Testis (tissue), 3 donors: ENCODE results near the gene RELL2. TPM values are rescaled to one million over a fixed set of nuclear protein-coding genes. Genes with fewer than 3 reads are reported as not detected.
A peak's percentile ranks its signal among the peaks of the same experiment; 100 is the strongest.
"Not testable (repeated sequence)": the region's sequence is repeated elsewhere in the genome, so short reads cannot be mapped to it uniquely, and the experiment has no call there.

ENCODE experiments used
- DNase-seq: peaks from one replicate; pipeline ENCODE4 v3.0.0-alpha.2; 2019
- H3K27ac ChIP-seq, 2 donors: fragments of 200-600 bp; sonication (generic); one replicate each; pipeline ENCODE4 v1.5.1; 2019
- H3K27me3 ChIP-seq: fragments of 200-600 bp; sonication (generic); one replicate; pipeline ENCODE4 v1.5.1; 2019
- H3K36me3 ChIP-seq: fragments of 200-600 bp; sonication (generic); one replicate; pipeline ENCODE4 v1.5.1; 2017; ENCODE audit warnings: low read depth; ENCODE audit errors: missing control alignments
- H3K4me1 ChIP-seq: fragments of 200-600 bp; sonication (generic); one replicate; pipeline ENCODE4 v1.5.1; 2019
- H3K4me3 ChIP-seq, 2 donors: fragments of 200-600 bp; sonication (generic); one replicate each; pipeline ENCODE4 v1.5.1; 2017 to 2019
- H3K9me3 ChIP-seq: fragments of 200-600 bp; sonication (generic); one replicate; pipeline ENCODE4 v1.5.1; 2017
- POLR2A ChIP-seq: fragments of 450-650 bp; IDR thresholded peaks from one replicate; pipeline ENCODE4 v1.6.1; 2017; ENCODE audit warnings: antibody characterized with exemption, mild to moderate bottlenecking, moderate library complexity
- WGBS, 2 donors: methylation state at CpG; one replicate each; pipeline ENCODE4 v1.1.5; 2018; 5-methylcytosine and 5-hydroxymethylcytosine counted together
- intact Hi-C: fragments of 100-400 bp; cut with DNase I; formaldehyde crosslinking; loops from one replicate; pipeline ENCODE4 v1.15.1; 2023; ENCODE audit warnings: low total_unique reads
- polyA plus RNA-seq: library from polyadenylated mRNA; stranded (reverse); fragments of 350-450 nt; fragmentation: Illumina TruSeq; extraction: RNeasy Lipid Tissue Mini Kit (QIAGEN cat#74804); gene quantifications from one replicate; pipeline ENCODE4 v1.2.3, GENCODE V29; 2014; ENCODE audit warnings: low read depth, low replicate concordance; ENCODE audit not compliant: insufficient read depth
- total RNA-seq, 2 donors: library from RNA; depleted of rRNA; stranded (reverse); fragments of >200 nt; gene quantifications; one replicate each; pipeline ENCODE4 v1.2.3, GENCODE V29; 2016
- TF ChIP-seq, protein P1 (sequence below), 3 experiments: fragments of 450-650 bp in 2 of 3; fragments of 200-600 bp in 1 of 3; sonication (generic) in 1 of 3; IDR thresholded peaks; one replicate each; pipeline ENCODE4 v1.5.1; 2016 to 2019; ENCODE audit warnings: antibody characterized with exemption in 3 of 3, mild to moderate bottlenecking in 2 of 3, moderate library complexity in 1 of 3

Gene RELL2
- total and polyA plus RNA-seq, 3 donors from 2014 or later, result 8.6 to 17.0 (median 11.3) TPM

DNA sequence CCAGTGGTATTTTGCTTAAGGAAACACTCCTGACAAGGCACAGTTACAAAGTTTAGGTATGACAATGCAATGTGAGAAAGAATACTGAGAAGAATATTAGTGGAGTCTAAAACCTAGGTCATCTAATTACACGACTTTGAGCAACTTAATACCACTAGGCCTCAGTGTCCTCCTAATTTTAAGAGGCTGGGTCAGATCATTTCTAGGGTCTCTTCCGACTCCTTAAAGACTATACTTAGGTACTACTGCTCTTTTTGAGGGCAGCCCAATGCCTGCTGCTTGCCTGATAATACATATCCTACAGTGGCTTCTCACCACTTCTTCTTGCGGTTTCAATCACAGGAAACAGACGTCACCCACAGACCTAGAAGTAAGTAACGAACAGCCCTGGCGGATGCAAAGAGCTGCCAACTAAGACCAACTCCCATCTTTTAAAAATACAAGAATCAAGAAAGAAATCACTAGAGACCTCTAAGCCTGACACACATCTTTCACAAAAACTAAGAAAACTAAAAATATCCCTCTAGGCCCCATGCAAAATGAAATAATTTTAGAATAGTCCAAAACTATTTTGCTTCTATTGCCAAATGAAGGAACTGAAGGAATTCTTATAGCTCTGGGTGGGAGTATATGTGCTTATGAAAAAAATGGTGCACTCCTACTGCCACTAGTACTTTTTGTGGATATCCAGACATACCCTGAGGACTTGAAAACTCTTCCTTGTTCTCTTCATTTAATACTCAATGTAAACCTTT is 31.1 kb upstream of the RELL2 start:
- Histone ChIP-seq H3K36me3 (no peaks in the 10 kb centered on the region), H3K9me3 (no peaks in the 10 kb centered on the region), H3K27me3 (no peaks in the 10 kb centered on the region), H3K4me1 (no peaks in the 10 kb centered on the region), H3K27ac (peak overlapping the region in 1 of 2 donors; percentile 8), H3K4me3 (no peak overlapping the region)
- intact Hi-C loops, result no loop called here
- TF ChIP-seq POLR2A, result no peak
- TF ChIP-seq, protein P1, sequence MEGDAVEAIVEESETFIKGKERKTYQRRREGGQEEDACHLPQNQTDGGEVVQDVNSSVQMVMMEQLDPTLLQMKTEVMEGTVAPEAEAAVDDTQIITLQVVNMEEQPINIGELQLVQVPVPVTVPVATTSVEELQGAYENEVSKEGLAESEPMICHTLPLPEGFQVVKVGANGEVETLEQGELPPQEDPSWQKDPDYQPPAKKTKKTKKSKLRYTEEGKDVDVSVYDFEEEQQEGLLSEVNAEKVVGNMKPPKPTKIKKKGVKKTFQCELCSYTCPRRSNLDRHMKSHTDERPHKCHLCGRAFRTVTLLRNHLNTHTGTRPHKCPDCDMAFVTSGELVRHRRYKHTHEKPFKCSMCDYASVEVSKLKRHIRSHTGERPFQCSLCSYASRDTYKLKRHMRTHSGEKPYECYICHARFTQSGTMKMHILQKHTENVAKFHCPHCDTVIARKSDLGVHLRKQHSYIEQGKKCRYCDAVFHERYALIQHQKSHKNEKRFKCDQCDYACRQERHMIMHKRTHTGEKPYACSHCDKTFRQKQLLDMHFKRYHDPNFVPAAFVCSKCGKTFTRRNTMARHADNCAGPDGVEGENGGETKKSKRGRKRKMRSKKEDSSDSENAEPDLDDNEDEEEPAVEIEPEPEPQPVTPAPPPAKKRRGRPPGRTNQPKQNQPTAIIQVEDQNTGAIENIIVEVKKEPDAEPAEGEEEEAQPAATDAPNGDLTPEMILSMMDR (IDR thresholded peaks at IDR 0.05), result no peak
- peak; percentile 32 for DNase-seq
- 62 to 74% methylated on average over 6 of the region's 6 CpGs for WGBS, 2 donors

DNA sequence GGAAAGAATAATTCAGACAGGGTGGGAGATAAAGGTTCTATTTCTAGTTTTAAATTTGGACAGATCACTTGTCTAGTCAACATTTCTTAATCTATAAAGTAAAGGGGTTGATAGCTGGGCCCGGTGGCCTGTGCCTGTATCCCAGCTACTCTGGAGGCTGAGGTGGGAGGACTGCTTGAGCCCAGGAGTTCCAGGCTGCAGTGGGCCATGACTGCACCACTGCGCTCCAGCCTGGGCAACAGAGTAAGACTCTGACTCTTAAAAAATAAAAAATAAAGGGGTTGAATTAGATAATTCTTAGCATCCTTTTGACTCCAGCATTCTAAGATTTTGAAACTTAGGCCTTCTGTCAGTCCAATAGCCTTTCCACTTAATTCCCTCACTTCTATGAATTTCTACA is 28.8 kb upstream of the RELL2 start:
- Histone ChIP-seq H3K27ac (no peak overlapping the region), H3K36me3 (no peaks in the 10 kb centered on the region), H3K4me3 (no peak overlapping the region), H3K27me3 (no peaks in the 10 kb centered on the region), H3K9me3 (no peaks in the 10 kb centered on the region), H3K4me1 (no peaks in the 10 kb centered on the region)
- intact Hi-C loops, result no loop called here
- DNase-seq, result no peak
- TF ChIP-seq POLR2A, result no peak
- TF ChIP-seq, protein P1 (IDR thresholded peaks at IDR 0.05), result no peak
- WGBS, 2 donors, result 88% methylated on average over 2 of the region's 2 CpGs

DNA sequence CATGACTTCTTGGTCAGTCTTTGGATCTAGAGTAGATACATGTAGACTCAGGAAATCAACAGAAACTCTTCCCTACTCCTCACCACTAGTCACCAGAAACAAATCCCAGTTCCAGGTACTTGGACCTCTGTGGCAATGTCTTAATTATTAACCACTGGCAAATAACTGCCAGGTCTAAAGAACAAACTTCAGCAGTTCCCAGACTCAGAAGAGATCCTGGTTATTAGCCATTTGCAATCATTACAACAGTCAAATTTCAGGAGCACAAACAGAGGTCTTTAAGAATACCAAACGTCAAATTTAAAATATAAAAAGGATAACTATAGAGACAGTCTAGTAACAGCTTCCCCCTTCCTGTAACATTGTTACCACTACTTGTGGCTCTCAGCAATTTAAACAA is 28.2 kb upstream of the RELL2 start:
- Histone ChIP-seq H3K4me1 (no peaks in the 10 kb centered on the region), H3K27me3 (no peaks in the 10 kb centered on the region), H3K4me3 (no peak overlapping the region), H3K36me3 (no peaks in the 10 kb centered on the region), H3K27ac (no peak overlapping the region), H3K9me3 (no peaks in the 10 kb centered on the region)
- intact Hi-C loops, result no loop called here
- DNase-seq, result no peak
- TF ChIP-seq POLR2A, result no peak
- TF ChIP-seq, protein P1 (IDR thresholded peaks at IDR 0.05), result no peak
- 46 to 55% methylated on average over 1 of the region's 1 CpG for WGBS, 2 donors

DNA sequence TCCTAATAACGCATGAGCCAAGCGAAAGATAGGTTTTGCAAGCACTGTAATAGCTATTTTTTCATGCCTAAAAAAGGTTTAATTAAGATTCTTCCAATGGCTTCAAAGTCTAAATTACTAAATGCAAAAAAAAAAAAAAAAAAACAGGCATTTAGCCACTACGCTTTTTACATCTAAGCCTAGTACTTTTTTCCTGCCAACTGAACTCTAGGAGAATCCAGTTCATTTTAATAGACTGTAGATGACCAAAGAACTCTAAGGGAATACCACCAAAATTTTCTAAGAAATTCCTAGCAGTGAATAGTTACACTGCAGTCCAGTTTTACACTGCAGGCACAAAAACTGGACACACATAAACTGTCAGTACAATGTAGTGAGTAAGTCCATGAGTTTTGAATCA is 27.8 kb upstream of the RELL2 start:
- no peak for DNase-seq
- H3K36me3 ChIP-seq, result no peaks in the 10 kb centered on the region
- no peaks in the 10 kb centered on the region for H3K9me3 ChIP-seq
- intact Hi-C loops, result no loop called here
- WGBS, 2 donors, result 86 to 88% methylated on average over 3 of the region's 3 CpGs
- no peaks in the 10 kb centered on the region for H3K4me1 ChIP-seq
- H3K27me3 ChIP-seq, result no peaks in the 10 kb centered on the region
- no peak overlapping the region for H3K4me3 ChIP-seq
- H3K27ac ChIP-seq, result no peak overlapping the region
- TF ChIP-seq, protein P1 (IDR thresholded peaks at IDR 0.05), result no peak
- no peak for TF ChIP-seq POLR2A

DNA sequence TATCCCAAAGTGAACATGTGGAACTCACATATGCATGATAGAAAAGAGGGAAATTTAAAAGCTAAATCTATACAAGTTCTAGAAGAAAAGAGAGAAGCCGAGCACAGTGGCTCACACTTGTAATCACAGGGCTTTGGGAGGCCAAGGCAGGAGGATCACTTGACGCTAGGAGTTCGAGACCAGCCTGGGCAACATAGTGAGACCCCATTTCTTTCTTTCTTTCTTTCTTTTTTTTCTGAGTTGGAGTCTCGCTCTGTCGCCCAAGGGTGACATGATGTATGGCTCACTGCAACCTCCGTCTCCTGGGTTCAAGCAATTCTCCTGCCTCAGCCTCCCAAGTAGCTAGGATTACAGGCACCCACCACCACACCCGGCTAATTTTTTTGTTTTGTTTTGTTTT is 26.9 kb upstream of the RELL2 start:
- H3K9me3 ChIP-seq, H3K36me3 ChIP-seq, DNase-seq, H3K27ac ChIP-seq, H3K4me3 ChIP-seq, intact Hi-C loops, H3K27me3 ChIP-seq, H3K4me1 ChIP-seq: not testable (repeated sequence)
- 96 to 97% methylated on average over 7 of the region's 7 CpGs for WGBS, 2 donors
